K562 (cell line): Measurements from ENCODE around the gene MAGI2. TPM values are rescaled to one million over a fixed set of nuclear protein-coding genes. Genes with fewer than 3 reads are reported as not detected.

Experiments
- ATAC-seq: fragments of 200-7000 bp; cut with Tn5 transposase; 3 replicates; pipeline ENCODE4 v1.9.1; 2020; ENCODE audit warnings: moderate library complexity
- BruUV-seq: library from RNA; stranded (reverse); fragments of 400-500 nt; replicated peaks from 2 replicates; lab custom pipeline; 2021; lab: Mats Ljungman, UMichigan
- CTCF ChIA-PET: fragments of 300-600 bp; formaldehyde crosslinking; extraction: SDS; loops from one replicate; lab custom pipeline; 2021; ENCODE audit warnings: low intra/inter-chr PET ratio; lab: Yijun Ruan, JAX
- POLR2A ChIA-PET: fragments of 300-600, 350-650 bp; sonication (Branson Sonifier 250); formaldehyde crosslinking; extraction: SDS; loops from one replicate; lab custom pipeline; 2021; ENCODE audit warnings: antibody characterized with exemption, inconsistent platforms; lab: Yijun Ruan, JAX
- DNase-seq, 4 experiments: peaks; one replicate each; pipeline versions ENCODE4 v3.0.0 to v3.0.0-alpha.2; 2011 to 2018; ENCODE audit warnings: low spot score in 3 of 4, mixed read lengths in 3 of 4; ENCODE audit errors: extremely low read depth in 1 of 4
- FAIRE-seq: peaks from 2 replicates; lab custom pipeline; 2011; peaks lifted over from hg19 to GRCh38; lab: Jason Lieb, UNC
- H2AFZ ChIP-seq: 2 replicates; pipeline ENCODE4 v1.6.0; 2011; ENCODE audit warnings: low read depth, low read length, control low read depth, inconsistent platforms
- H3K27ac ChIP-seq: fragments of 200-600 bp; 3 replicates; pipeline ENCODE4 v1.8.0; 2011; ENCODE audit warnings: low read depth, mild to moderate bottlenecking, control low read depth, inconsistent platforms, low read length, moderate library complexity, mixed read lengths; ENCODE audit errors: extremely low read depth
- H3K27me3 ChIP-seq, 2 experiments: fragments of 300-600 bp in 1 of 2; 2 replicates in 1 of 2; 3 replicates in 1 of 2; pipeline versions ENCODE4 v1.6.0 to v1.8.0; 2011; ENCODE audit warnings: inconsistent platforms in 2 of 2, low read length in 2 of 2, mild to moderate bottlenecking in 1 of 2, mixed read lengths in 1 of 2, moderate library complexity in 1 of 2; ENCODE audit not compliant: control insufficient read depth in 2 of 2, insufficient read depth in 2 of 2
- H3K36me3 ChIP-seq: fragments of 300-600 bp; 3 replicates; pipeline ENCODE4 v1.8.0; 2011; ENCODE audit warnings: mild to moderate bottlenecking, low read length, inconsistent platforms; ENCODE audit not compliant: control insufficient read depth, insufficient read depth
- H3K4me1 ChIP-seq, 2 experiments: fragments of 200-600 bp in 1 of 2; replicated peaks in 1 of 2; 2 replicates in 1 of 2; 3 replicates in 1 of 2; pipeline versions ENCODE4 v1.5.1 to v1.8.0; 2011; ENCODE audit warnings: inconsistent platforms in 2 of 2, low read length in 2 of 2, mild to moderate bottlenecking in 1 of 2, mixed read lengths in 1 of 2, moderate library complexity in 1 of 2; ENCODE audit not compliant: control insufficient read depth in 2 of 2, insufficient read depth in 2 of 2
- H3K4me2 ChIP-seq: 2 replicates; pipeline ENCODE4 v1.6.1; 2011; ENCODE audit warnings: low read length, control low read depth, inconsistent platforms, mixed read lengths; ENCODE audit not compliant: insufficient read depth
- H3K4me3 ChIP-seq: fragments of 200-600 bp; sonication (generic), shearing (Covaris generic); 2 replicates; pipeline ENCODE4 v1.5.1; 2016; ENCODE audit warnings: control low read depth, inconsistent platforms
- H3K79me2 ChIP-seq: fragments of 200-600 bp; 3 replicates; pipeline ENCODE4 v1.8.0; 2011; ENCODE audit warnings: low read length, inconsistent platforms; ENCODE audit not compliant: control insufficient read depth, insufficient read depth
- H3K9ac ChIP-seq, 2 experiments: 2 replicates each; pipeline versions ENCODE4 v1.6.0 to v1.6.1; 2011; ENCODE audit warnings: low read depth in 2 of 2, low read length in 2 of 2, control low read depth in 1 of 2, inconsistent platforms in 1 of 2, mild to moderate bottlenecking in 1 of 2, mixed read lengths in 1 of 2; ENCODE audit not compliant: insufficient read depth in 1 of 2
- H3K9me1 ChIP-seq: one replicate; pipeline ENCODE4 v1.6.0; 2011; ENCODE audit warnings: inconsistent platforms, mild to moderate bottlenecking, low read length, moderate library complexity; ENCODE audit not compliant: control insufficient read depth, insufficient read depth
- H3K9me3 ChIP-seq: replicated peaks from 2 replicates; pipeline ENCODE4 v1.5.1; 2011; ENCODE audit warnings: low read depth, low read length, inconsistent platforms; ENCODE audit not compliant: control insufficient read depth, insufficient read depth
- H4K20me1 ChIP-seq: replicated peaks from 2 replicates; pipeline ENCODE4 v1.6.1; 2011; ENCODE audit warnings: low read length, inconsistent platforms, mixed read lengths; ENCODE audit not compliant: control insufficient read depth, insufficient read depth
- ARNT ChIP-seq, 2 experiments: fragments of 450-650 bp; IDR thresholded peaks; 2 replicates each; pipeline ENCODE4 v1.6.1; 2016; ENCODE audit warnings: mild to moderate bottlenecking in 1 of 2
- BDP1 ChIP-seq: IDR thresholded peaks from 3 replicates; pipeline ENCODE4 v1.6.1; 2011; ENCODE audit not compliant: insufficient read length, insufficient read depth
- CBFA2T2 ChIP-seq: fragments of 450-650 bp; conservative IDR thresholded peaks from 2 replicates; pipeline ENCODE4 v1.6.1; 2017; ENCODE audit warnings: mild to moderate bottlenecking
- COPS2 ChIP-seq: fragments of 450-650 bp; conservative IDR thresholded peaks from 2 replicates; pipeline ENCODE4 v1.6.1; 2016; ENCODE audit warnings: mild to moderate bottlenecking, moderate library complexity
- DPF2 ChIP-seq: fragments of 450-650 bp; IDR thresholded peaks from 2 replicates; pipeline ENCODE4 v1.6.1; 2016
- ELF4 ChIP-seq: fragments of 450-650 bp; formaldehyde crosslinking; IDR thresholded peaks from 2 replicates; pipeline ENCODE4 v1.4.0; 2022; ENCODE audit warnings: missing genetic modification characterization
- ELK1 ChIP-seq: sonication (generic); formaldehyde crosslinking; IDR thresholded peaks from 2 replicates; pipeline ENCODE4 v1.8.1; 2022; ENCODE audit warnings: missing genetic modification reagents
- ETV1 ChIP-seq: fragments of 450-650 bp; conservative IDR thresholded peaks from 2 replicates; pipeline ENCODE4 v1.6.1; 2016; ENCODE audit warnings: missing genetic modification characterization, control low read depth, low read depth, missing compliant biosample characterization
- FOXK1 ChIP-seq: sonication (generic); formaldehyde crosslinking; IDR thresholded peaks from 2 replicates; pipeline ENCODE4 v1.8.0; 2022; ENCODE audit warnings: missing genetic modification reagents, mild to moderate bottlenecking, borderline replicate concordance
- HNRNPH1 ChIP-seq: fragments of 200-400 bp; formaldehyde crosslinking; optimal IDR thresholded peaks from 2 replicates; pipeline ENCODE3; 2017; ENCODE audit warnings: low read depth, mild to moderate bottlenecking, low read length, moderate library complexity
- MECOM ChIP-seq: fragments of 250-450 bp; sonication (Bioruptor Pico); IDR thresholded peaks from 2 replicates; pipeline ENCODE4 v1.8.0; 2022; ENCODE audit warnings: inconsistent platforms
- PREB ChIP-seq: sonication (generic); formaldehyde crosslinking; IDR thresholded peaks from 2 replicates; pipeline ENCODE4 v1.8.1; 2023; ENCODE audit warnings: mild to moderate bottlenecking, missing genetic modification reagents
- USF2 ChIP-seq: sonication (generic); formaldehyde crosslinking; IDR thresholded peaks from 2 replicates; pipeline ENCODE4 v1.5.0; 2020; ENCODE audit warnings: missing genetic modification reagents
- ZBED1 ChIP-seq: IDR thresholded peaks from 2 replicates; pipeline ENCODE4 v1.6.1; 2014
- ZFX ChIP-seq: sonication (generic); formaldehyde crosslinking; IDR thresholded peaks from 2 replicates; pipeline ENCODE4 v1.8.0; 2022; ENCODE audit warnings: mild to moderate bottlenecking, missing genetic modification reagents, moderate library complexity
- ZNF184 ChIP-seq: sonication (generic); formaldehyde crosslinking; IDR thresholded peaks from 2 replicates; pipeline ENCODE4 v1.5.0; 2020; ENCODE audit warnings: missing genetic modification reagents
- ZNF197 ChIP-seq: fragments of 200-800 bp; sonication (Bioruptor generic); IDR thresholded peaks from 2 replicates; pipeline ENCODE4 v1.6.1; 2016; ENCODE audit warnings: low read depth, missing genetic modification characterization, missing compliant biosample characterization
- WGBS: fragments of 100-300 bp; shearing (Covaris generic); methylation state at CpG from one replicate; pipeline ENCODE4 v1.1.6; 2016; ENCODE audit warnings: low coverage, mixed read lengths; ENCODE audit not compliant: insufficient coverage; ENCODE audit errors: missing lambda C conversion rate; 5-methylcytosine and 5-hydroxymethylcytosine counted together
- in situ Hi-C: fragments of 300-500 bp; cut with MboI; formaldehyde crosslinking; loops from 4 replicates; pipeline ENCODE4 v1.15.0; 2018; ENCODE audit warnings: inconsistent platforms, mixed read lengths
- intact Hi-C: fragments of 100-400 bp; cut with micrococcal nuclease; formaldehyde crosslinking; loops from 2 replicates; pipeline ENCODE4 v1.14.2; 2022
- polyA plus RNA-seq, 8 experiments: library from polyadenylated mRNA; depleted of rRNA in 4 of 8; stranded (reverse) in 5 of 8; unstranded in 3 of 8; fragments of >200 nt; fragmentation: Nextera tagmentation in 2 of 8; fragmentation: Illumina TruSeq in 1 of 8; extraction: Ambion mirVana in 2 of 8; extraction: Trizol in 1 of 8; gene quantifications; 2 replicates each; pipeline versions ENCODE4 v1.2.1 to v1.2.3, GENCODE V29; 2011 to 2014; ENCODE audit warnings: inconsistent platforms in 1 of 8, missing spikeins in 1 of 8
- total RNA-seq, 7 experiments: library from RNA; depleted of rRNA in 6 of 7; stranded (reverse); fragments of >200 nt in 6 of 7; fragmentation: Illumina TruSeq in 2 of 7; extraction: Trizol in 2 of 7; gene quantifications; 2 replicates each; pipeline versions ENCODE4 v1.2.1 to v1.2.3, GENCODE V29; 2011 to 2021; ENCODE audit warnings: low replicate concordance in 1 of 7

The MAGI2 gene
- total and polyA plus RNA-seq, 9 of the 15 experiments (the other 6 are each of a cell fraction or from before 2014, with no cell fraction given): 0.27 to 1.4 (median 0.70) TPM

- 0% methylated on average over 1 of the region's 1 CpG for WGBS
- FAIRE-seq: no peak
These were observed 1191.7 kb downstream of the MAGI2 start for GRCh38 chr7:78261739-78262138.

GRCh38 chr7:78261302-78261701 lies 1192.2 kb downstream of the MAGI2 start:
- Histone ChIP-seq H3K79me2 (no peaks in the 10 kb centered on the region), H3K9me3 (no peaks in the 10 kb centered on the region), H3K4me3 (no peak overlapping the region), H3K27me3 (no peaks in the 10 kb centered on the region), H3K4me2 (no peak overlapping the region), H3K36me3 (no peaks in the 10 kb centered on the region), H4K20me1 (no peaks in the 10 kb centered on the region), H3K27ac (no peak overlapping the region), H3K9ac (no peak overlapping the region), H3K9me1 (no peaks in the 10 kb centered on the region), H3K4me1 (no peaks in the 10 kb centered on the region), H2AFZ (no peak overlapping the region)
- ChIA-PET POLR2A (no interaction called here), CTCF (no interaction called here)
- intact Hi-C loops: no loop called here
- FAIRE-seq (no peak), DNase-seq (no peak), ATAC-seq (no peak)
- in situ Hi-C loops: no loop called here
- no TSS peak for BruUV-seq
- WGBS: 3% methylated on average over 2 of the region's 2 CpGs
- TF ChIP-seq MECOM: no peak
- no peak for TF ChIP-seq DPF2
- no peak for TF ChIP-seq ZFX (CRISPR knock-in tag)
- TF ChIP-seq ZBED1: no peak
- TF ChIP-seq ELF4: no peak
- TF ChIP-seq FOXK1 (CRISPR knock-in tag): no peak
- TF ChIP-seq USF2 (CRISPR knock-in tag): no peak
- TF ChIP-seq ETV1 (tag): no peak
- TF ChIP-seq BDP1: no peak
- TF ChIP-seq ARNT (IDR thresholded peaks at IDR 0.05): no peak
- no peak for TF ChIP-seq CBFA2T2
- no peak for TF ChIP-seq PREB
- no peak for TF ChIP-seq ZNF197
- no peak for TF ChIP-seq ELK1
- no peak for TF ChIP-seq ZNF184
- no peak for TF ChIP-seq HNRNPH1

More at GRCh38 chr7:78261739-78262138, 1191.7 kb downstream of the MAGI2 start:
- Histone ChIP-seq H3K4me1 (no peaks in the 10 kb centered on the region), H3K4me3 (no peak overlapping the region), H3K79me2 (no peaks in the 10 kb centered on the region), H3K4me2 (no peak overlapping the region), H3K27ac (no peak overlapping the region), H3K9me1 (no peaks in the 10 kb centered on the region), H3K9ac (no peak overlapping the region), H3K9me3 (no peaks in the 10 kb centered on the region), H3K36me3 (no peaks in the 10 kb centered on the region), H3K27me3 (no peaks in the 10 kb centered on the region), H2AFZ (no peak overlapping the region), H4K20me1 (no peaks in the 10 kb centered on the region)
- intact Hi-C loops (no loop called here), in situ Hi-C loops (no loop called here)
- no peak for TF ChIP-seq COPS2
- ChIA-PET CTCF (no interaction called here), POLR2A (no interaction called here)
- ATAC-seq (no peak), DNase-seq (no peak)
- no TSS peak for BruUV-seq
